HG02798 (cell line): ENCODE data around the gene PRXL2C.
"Not testable (repeated sequence)": the region's sequence is repeated elsewhere in the genome, so short reads cannot be mapped to it uniquely, and the experiment has no call there.

Source experiments
- ATAC-seq: cut with Tn5 transposase; IDR thresholded peaks from one replicate; pipeline ENCODE4 v1.9.1; 2021; ENCODE audit warnings: mild to moderate bottlenecking; ENCODE audit not compliant: unreplicated experiment, poor library complexity

Gene PRXL2C

GRCh38 chr9:96651626-96652025 is 3.5 kb downstream of the PRXL2C start:
- ATAC-seq, result no peak

- no peak for ATAC-seq
Observed at GRCh38 chr9:96649620-96650324, 5.3 kb downstream of the PRXL2C start.

GRCh38 chr9:96646081-96646991 is 8.8 kb downstream of the PRXL2C start:
- no peak for ATAC-seq

- no peak for ATAC-seq
Observed at GRCh38 chr9:96644137-96644536, 11.0 kb downstream of the PRXL2C start.

- ATAC-seq, result no peak
Observed at GRCh38 chr9:96641514-96641913, 13.6 kb downstream of the PRXL2C start.

GRCh38 chr9:96638606-96639364 is 16.3 kb downstream of the PRXL2C start:
- no peak for ATAC-seq

GRCh38 chr9:96636368-96636767 is 18.7 kb downstream of the PRXL2C start:
- no peak for ATAC-seq

- ATAC-seq, result not testable (repeated sequence)
Observed at GRCh38 chr9:96633579-96633978, 21.5 kb downstream of the PRXL2C start.

GRCh38 chr9:96626912-96627311 is 28.2 kb downstream of the PRXL2C start:
- ATAC-seq, result no peak

- ATAC-seq, result no peak
Observed at GRCh38 chr9:96621618-96622017, 33.5 kb downstream of the PRXL2C start.

- ATAC-seq, result no peak
Observed at GRCh38 chr9:96620832-96621269, 34.3 kb downstream of the PRXL2C start.

- ATAC-seq, result no peak
Observed at GRCh38 chr9:96620181-96620514, 35.0 kb downstream of the PRXL2C start.

- ATAC-seq, result no peak
Observed at GRCh38 chr9:96619491-96620180, 35.5 kb downstream of the PRXL2C start, which contains the start of gene CDC14B. TSS of gene CDC14B (minus strand) at chr9:96619843. CDS start at chr9:96619378, 465 bp downstream.

- no peak for ATAC-seq
Observed at GRCh38 chr9:96619124-96619465, 36.0 kb downstream of the PRXL2C start.

GRCh38 chr9:96618209-96619123 is 36.7 kb downstream of the PRXL2C start:
- no peak for ATAC-seq

GRCh38 chr9:96617439-96618185 is 37.5 kb downstream of the PRXL2C start:
- no peak for ATAC-seq

GRCh38 chr9:96616817-96617438 is 38.2 kb downstream of the PRXL2C start:
- no peak for ATAC-seq

- ATAC-seq, result no peak
Observed at GRCh38 chr9:96615411-96615810, 39.7 kb downstream of the PRXL2C start.
